HG03378 (cell line): ENCODE measurements around the gene COMMD1.
"Not testable (repeated sequence)": the region's sequence is repeated elsewhere in the genome, so short reads cannot be mapped to it uniquely, and the experiment has no call there.

Experiments
- ATAC-seq: cut with Tn5 transposase; IDR thresholded peaks from one replicate; pipeline ENCODE4 v1.9.1; 2021; ENCODE audit warnings: mild to moderate bottlenecking, moderate library complexity; ENCODE audit not compliant: unreplicated experiment

Gene COMMD1

DNA sequence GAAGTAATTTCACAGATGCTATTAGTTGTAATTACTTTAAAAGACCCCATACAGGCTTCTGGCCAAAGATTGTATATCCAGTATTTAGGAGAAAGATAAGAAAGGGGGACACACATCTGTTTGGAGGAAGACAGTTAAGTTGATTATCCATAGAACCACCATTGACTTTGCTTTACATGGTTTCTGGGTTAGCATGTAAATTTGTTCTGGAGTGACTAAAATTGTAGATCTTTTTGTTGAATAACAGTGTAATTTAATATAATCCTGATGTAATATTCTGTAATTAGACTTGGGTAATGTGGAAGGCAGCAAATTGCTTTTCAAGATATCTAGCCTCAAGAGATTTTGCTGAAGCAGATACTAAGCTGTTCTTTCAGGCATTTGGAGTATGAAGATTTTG is 17.2 kb downstream of the COMMD1 start:
- no peak for ATAC-seq

DNA sequence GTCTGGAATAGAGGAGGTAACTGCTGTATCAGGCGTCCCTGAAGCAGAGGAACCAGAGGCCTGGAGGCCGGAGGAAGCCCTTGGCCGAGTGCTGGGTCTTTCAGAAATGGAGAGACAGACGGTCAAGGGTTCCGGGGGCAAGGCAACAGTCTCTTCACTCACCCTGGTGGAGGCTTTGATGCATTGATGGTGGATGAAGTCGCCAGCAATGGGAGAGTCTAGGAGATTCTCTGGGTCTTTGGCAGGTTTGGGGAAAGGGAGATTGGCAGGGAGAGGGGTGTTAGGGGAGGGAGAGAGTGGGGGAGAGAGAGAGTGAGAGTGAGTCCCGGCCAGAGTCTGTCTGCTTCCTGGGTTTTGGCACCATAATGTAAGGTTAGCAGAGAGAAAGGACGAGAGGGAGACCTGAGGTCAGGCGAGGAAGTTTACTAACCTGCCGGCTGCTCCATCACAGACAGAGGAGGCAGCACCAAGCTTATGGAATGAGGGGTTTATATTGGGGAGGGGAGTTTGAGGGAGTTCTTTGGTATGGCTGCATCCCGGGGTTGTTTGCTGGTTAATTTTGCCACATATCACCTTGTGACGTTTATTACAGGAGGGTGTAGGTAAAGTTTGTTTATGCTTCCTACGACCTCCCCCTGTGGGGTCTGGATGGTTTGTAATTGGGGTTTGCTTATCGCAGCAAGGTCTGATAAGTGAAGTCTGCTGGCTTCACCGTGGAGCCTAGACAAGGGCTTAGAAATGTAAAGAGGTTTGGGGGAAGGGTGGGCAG is 19.6 kb downstream of the COMMD1 start:
- ATAC-seq, result no peak

DNA sequence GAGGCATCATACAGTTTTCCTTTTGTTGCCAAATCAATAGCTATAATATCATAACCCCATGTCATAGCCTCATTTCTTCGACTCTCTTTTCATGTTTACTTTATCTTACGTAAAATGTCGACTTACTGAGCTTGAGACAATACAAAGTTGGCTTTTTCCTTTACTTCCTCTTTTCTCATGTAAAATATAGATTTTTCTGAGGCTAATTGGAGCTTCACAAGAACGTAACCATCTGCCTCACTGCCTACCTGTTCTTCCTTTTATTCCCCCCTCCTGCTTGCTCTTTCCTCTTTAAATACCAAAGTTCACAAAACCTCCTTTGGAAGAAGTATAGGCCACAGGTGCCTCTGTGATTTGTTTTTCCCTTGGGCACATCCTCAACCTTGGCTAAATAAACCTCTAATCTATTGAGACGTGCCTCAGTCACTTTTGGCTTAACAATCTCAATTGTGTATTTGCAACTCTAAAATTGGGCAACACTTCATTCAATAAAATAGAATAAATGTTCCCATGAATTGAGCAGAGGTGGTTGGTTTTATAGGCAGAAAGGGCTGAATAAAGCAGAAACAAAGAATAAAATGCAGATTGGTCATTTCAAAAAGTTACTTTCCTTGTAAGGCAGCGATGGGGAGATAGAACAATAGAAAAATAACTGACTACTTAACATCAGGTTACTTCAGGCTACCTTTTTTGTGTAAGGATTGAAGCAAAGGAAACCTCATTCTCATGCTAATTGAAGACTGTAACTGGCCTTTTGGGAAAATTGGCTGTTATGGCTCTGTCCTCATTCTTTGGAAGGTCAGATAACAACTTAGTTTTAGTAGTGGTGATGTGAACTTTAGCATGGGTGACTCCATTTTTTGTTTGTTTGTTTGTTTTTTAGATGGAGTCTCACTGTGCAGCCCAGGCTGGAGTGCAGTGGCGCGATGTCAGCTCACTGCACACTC is 21.3 kb downstream of the COMMD1 start:
- no peak for ATAC-seq

DNA sequence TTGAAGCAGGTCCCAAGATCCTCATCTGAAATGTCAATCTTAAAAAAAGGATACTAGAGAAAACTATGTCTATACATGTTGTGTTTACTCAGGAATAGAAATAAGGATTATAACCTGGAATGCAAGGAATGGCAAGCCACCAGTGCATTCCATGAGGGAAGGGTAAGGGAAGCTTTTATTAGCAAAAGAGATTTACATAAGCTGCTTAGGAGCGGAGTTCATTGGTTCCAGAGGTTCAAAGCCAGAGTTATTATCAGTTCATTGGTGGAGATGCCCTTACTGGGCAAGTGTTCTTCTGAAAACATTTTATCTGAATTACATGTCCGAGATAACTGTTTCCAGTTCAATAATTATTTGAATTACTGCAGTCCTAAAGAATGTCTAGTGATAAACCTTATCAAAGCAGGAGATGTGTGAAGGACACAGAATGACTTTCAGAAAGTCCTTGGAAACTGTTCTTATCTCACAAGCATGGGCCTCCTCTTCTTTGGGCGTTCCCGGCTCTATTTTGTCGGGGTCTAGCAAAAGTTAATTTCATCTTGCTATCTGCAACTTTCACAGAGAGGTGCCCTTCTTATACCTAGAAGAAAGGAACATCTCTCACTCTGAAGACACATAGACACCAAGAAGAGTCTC is 23.5 kb downstream of the COMMD1 start:
- no peak for ATAC-seq

DNA sequence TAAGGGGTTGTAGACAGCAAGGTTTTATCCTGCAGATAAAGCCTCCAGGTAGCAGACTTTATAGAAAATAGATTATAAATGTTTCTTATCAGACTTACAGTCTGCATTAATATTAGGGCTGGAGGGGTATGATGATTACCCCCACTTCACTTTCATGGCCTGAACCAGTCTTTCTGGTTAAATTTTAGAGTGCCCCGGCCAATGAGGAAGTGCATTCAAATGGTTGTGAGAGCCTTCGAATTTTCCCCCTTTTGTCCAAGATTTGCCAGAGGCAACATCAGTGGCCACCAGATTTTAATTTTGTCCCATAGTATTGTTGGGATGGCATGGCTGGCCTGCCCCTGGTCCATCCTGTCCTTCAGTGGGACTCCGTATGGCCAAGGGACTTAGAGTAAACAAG is 31.6 kb downstream of the COMMD1 start:
- ATAC-seq, result no peak

DNA sequence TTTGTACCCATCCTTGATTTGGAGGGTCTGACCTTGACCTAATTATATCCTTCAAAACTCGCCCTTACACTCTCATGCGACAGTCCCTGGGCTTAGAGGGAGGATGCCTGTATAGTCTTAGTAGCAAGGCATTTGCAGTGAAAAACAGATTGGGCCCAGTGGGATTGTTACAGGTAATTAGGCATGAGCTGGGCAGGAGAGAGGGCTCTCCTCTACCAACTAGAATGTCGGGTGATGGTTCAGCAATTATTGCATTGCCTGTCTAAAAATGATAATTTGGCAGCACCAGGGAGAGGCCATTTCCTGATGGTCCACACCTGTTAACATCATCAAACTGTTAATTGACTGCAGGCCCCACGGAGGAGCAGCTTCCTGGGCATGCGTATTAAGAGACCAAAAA is 32.4 kb downstream of the COMMD1 start:
- ATAC-seq, result no peak

DNA sequence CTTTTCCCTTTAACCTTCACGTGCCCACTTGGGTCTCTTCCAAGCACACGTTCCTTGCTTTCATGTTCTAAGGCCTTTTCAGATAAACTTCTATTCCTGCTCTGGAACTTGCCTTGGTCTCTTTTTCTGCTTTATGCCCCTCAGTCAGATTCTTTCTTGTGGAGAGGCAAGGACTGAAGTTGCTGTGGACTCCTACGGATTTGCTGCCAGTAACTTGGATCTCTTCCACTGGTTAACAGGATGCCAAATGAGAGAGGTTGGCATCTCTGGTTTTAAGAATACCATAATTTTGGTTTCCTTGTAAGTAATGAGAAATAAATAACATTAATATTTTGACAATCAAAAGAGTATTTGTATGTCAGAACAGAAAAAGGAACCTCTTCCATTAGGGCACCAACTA is 33.0 kb downstream of the COMMD1 start:
- no peak for ATAC-seq

DNA sequence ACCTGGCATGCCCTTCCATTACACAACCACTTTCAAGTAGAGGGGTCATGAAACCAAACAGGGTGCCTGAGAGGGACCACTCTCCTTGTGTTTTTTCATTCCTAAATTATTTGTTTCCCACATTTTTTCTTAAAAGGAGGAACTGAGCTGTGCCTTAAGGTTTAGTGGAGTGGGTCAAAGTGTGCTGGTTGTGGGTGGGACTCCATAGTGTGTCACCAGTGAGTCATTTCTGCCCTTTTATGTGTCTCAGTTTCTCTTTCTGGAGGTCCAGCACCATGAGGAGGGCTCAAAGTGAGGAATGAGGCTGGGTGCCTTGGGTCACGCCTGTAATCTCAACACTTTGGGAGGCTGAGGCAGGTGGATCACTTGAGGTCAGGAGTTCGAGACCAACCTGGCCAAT is 37.8 kb downstream of the COMMD1 start:
- ATAC-seq, result no peak

DNA sequence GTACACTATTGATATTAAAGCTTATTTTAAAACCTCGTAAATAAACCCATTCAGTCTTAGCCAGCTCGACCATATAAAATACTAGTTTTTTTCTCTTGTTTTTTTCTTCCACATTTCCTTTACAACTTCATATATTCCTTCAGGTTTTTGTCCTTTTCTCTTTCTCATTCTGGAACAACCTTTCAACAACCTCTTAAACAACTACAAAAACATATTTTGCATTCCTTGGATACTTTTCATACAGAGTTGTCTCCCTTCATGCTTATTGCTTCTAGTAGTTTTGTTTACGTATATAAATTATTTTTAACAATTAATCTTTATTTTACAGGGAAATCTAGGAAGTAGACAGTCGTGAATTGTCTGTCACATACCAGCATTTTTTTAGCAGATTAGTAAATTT is 41.2 kb downstream of the COMMD1 start:
- no peak for ATAC-seq

DNA sequence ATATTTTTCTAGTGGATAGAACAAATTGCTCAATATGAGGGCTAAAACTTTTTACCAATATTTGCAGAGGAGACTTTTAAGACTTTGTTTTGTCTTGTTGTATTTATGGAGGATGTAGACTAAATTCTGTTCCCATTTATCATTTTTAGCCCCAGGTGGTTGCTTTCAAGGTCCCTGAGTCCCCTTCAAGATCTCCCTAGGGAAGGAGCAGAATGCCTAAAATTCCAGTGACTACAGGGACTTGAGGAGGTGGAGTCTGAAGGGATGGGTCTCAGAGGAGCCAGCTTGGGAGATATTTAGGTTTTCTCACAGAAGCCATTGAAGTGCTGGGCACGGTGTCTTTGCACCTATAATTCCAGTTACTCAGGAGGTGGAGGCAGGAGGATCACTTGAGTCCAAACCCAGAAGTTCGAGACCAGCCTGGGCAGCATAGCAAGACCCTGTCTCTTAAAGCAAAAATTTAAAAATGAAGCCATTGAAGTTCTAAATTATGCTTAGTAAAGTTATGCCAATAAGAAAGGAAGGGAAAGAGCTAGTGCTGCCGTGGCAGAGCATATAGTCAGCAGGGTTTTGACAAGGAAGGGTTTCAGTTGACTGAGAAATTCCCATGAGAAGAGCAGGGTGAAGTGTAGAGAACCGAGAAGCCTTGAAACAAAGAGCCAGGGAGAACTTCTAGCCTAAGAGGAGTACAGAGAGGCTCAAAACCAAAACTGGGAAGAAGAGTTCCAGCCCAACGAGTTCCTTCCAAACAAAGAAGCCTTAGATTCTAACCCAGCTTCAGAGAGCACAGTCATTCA is 43.4 kb downstream of the COMMD1 start:
- ATAC-seq, result no peak

DNA sequence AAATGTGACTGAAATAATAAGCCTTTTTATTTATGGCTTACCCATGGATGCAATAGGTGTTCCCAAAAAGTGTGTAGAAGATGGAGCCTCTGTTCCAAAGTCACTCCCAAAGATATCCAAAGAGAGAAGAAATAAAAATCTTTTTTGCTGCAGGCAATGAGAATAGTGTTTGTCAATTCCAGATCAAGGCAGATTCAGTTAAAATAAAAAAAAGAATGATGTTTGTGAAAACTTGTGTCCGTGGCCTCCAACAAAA is 43.9 kb downstream of the COMMD1 start:
- ATAC-seq, result no peak

DNA sequence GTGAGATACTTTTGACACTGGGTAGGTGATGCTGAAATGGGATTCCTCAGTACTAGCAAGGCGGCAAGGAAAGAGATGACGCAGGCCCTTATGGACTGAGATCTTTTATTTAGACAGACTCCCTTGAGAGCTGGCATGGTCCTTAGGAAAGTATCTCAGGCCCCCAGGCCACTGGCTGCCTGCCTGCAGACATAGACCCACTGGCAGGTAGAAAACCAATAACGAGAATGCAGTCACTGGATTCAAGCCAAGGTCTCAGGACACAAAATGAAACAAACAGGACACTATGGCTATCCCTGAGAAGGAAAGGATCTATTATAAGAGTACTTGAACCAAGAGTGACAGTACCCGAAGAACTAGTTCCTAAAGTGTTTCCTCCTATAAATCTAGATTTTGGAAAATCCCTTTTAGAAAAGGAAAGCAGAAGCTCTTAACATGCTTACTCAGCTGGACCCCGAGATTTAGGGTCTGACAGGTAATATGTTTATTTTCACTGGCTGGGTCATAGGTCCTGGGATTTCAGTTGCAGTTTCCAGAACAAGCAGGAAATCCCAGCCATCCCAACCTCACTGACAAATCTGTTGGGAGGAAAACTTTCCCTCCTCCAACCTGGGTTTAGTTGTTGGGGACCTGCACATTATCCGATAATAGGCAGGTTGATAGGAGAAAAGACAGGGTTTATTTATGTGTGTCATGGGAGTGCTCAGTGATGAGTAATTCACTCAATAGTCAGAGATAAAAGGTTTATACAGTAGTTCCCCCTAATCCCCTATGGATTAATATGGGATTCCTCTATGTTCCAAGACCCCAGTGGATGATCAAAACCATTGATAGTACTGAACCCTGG is 44.5 kb downstream of the COMMD1 start:
- ATAC-seq, result no peak

DNA sequence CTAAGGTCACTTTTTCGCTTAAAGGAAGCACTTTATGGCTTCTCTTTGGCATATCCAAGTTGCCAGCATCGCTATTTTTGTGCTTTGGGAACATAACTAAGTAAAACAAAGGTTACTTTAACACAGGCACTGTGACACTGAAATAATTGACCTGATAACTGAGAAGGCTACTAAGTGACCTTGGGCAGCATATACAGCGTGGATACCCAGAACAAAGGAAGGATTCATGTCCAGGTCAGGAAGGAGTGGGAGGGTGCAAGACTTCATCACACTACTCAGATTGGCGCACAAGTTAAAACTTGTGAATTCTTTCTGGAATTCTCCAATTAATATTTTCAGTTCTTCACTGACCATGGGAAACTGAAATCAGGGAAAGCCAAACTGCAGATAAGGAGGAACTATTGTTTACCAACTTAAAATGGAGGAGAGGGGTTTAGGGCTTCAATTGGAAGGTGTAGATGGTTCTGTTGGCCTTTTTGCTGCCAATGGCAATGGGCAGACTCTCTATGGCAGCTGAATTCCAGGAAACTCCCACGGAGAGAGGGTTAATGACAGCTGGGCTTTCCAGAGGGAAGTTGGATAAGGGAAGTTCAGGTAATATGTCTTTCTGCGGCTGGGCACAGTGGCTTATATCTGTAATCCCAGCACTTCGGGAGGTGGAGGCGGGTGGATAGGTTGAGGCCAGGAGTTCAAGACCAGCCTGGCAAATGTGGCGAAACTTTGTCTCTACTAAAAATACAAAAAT is 45.3 kb downstream of the COMMD1 start:
- ATAC-seq, result no peak

DNA sequence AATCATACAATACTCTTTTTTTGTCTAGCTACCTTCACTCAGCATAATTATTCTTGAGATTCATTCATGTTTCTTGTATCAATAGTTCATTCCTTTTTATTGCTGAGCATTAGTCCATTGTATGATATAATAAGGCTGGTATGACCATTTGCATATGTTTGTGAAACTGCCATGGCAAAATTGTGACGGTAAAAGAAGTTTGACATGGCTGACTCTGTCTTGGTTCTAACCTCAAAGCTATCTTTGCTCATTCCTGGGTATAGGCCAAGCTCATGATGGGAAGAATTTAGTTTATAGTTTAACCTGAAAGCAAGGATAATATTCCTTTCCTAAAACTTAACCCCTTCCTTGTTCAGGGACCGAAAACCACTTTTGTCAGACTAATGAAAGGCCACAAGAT is 46.4 kb downstream of the COMMD1 start:
- no peak for ATAC-seq

DNA sequence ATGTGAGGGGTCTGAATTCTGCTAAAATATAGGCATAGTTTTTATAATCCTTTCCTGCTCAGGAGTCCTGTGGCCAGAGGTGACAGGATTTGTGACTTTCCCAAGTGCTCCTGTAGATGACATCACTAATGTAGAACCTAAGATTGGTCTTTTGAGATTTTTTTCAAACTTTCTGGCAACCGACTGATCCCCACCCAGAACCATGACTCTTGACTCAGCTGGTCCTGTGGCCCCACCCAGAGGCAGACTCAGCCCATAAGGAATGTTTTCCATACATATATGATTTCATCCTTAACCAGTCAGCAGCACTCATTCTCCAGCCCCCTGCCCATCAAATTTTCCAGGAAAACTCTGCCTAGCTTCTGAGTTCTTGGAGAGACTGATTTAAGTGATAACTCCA is 46.8 kb downstream of the COMMD1 start:
- no peak for ATAC-seq

DNA sequence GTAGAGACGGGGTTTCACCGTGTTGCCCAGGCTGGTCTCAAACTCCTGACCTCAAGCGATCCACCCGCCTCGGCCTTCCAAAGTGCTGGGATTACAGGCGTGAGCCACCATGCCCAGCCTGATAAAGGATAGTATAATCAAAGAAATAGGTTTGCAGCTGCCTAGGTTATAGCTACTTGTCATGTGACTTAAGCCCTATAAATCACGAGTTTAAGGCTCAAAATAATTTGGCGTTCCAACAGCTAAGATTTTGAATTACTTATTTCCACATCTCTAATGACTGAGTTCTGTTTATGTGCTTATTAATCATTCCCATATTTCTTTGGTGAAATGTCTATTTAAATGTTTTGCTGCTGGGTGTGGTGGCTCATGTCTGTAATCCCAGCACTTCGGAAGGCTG is 49.4 kb downstream of the COMMD1 start:
- ATAC-seq, result not testable (repeated sequence)

DNA sequence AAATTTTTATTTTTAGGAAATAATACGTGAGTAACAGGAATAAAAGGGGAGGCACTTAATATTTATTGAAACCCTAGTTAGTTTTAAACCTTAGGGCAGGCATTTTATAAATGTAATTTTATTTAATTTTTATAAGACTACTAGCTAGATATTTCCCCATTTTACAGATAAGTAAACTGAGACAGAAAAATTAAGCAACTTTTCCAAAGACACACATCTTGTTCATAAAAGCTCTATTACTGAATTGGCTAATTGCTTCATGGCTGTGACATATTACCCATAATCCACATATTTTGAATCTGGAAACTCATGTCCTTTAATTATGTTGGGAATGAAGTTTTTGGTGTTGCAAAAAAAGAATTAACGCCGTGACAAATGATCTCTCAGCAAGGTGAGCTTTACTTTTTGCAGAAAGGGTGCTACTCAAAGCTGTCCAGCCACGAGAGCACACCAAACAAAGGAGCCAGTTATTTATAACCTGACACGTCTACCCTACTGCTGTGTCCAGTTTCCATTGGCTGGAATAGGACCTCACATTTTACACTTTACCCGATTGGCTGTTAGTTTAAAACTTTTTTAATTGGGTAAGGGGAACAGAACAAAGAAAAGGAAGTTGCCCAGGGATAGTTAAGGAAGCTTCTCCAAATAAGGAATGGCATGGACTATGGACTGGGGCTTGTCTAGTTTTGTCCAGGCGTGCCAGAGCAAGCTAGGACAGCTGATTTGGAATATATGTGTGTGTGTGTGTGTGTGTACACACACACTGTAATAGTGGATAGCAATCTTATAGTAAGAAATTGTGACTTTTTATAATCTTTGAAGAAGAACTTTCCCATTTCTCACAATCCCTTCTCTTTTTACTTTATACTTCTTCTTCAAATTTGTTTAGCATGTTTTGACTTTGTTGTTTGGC is 54.2 kb downstream of the COMMD1 start:
- no peak for ATAC-seq

DNA sequence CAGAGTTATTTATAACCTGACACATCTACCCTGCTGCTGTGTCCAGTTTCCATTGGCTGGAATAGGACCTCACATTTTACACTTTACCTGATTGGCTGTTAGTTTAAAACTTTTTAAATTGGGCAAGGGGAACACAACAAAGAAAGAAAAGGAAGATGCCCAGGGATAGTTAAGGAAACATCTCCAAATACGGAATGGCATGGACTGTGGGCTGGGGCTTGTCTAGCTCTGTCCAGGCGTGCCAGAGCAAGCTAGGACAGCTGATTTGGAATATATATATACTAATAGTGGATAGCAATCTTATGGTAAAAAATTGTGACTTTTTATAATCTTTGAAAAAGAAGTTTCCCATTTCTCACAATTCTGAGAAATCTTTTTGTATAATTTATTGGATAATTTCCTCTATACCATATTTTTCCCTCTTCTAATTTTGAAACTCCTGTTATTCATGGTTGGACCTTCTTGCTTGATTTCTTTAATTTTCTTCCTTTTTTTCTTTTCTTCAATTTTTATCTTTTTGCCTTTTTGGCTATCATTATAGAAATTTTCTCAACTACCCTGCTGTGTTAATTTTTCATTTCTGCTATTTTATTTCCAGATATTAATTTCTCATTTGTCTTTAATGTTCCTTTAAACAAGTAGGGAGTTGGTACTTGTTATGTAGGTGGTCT is 55.9 kb downstream of the COMMD1 start:
- no peak for ATAC-seq
